ENCODE results near the gene SPRY4.
"Not testable (repeated sequence)": the region's sequence is repeated elsewhere in the genome, so short reads cannot be mapped to it uniquely, and the experiment has no call there.

The SPRY4 gene

DNA sequence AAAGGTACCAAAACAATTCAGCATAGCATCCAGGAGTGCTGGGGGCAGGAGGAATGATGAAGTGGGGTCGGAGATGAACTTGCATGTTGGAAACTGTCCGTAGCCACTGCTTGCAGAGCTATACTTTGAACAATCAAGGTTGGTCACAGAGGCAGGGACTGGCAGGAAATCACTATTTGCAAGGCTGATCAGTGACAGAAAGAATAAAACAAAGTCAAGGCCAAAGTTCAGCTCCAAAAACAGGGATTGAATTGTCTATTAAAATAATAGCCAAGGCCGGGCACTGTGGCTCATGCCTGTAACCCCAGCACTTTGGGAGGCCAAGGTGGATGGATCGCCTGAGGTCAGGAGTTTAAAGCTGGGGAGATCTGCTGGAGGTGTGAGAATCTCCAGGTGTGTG is 18.7 kb upstream of the SPRY4 start:
- Histone ChIP-seq H3K27me3 (no peaks in the 10 kb centered on the region), H3K27ac (no peak overlapping the region), H3K4me1 (no peaks in the 10 kb centered on the region), H3K36me3 (no peaks in the 10 kb centered on the region), H3K4me3 (no peak overlapping the region), H3K9me3 (peaks cover 0 to 18% (median 16%) of the 10 kb centered on the region in 3 donors)
- intact Hi-C loops (cut with DNase I; ENCODE audit: low total_unique reads) = no loop called here
- DNase-seq = no peak
- no peak for TF ChIP-seq CTCF (IDR thresholded peaks at IDR 0.05)

- Histone ChIP-seq H3K27me3 (no peaks in the 10 kb centered on the region), H3K4me3 (no peak overlapping the region), H3K36me3 (no peaks in the 10 kb centered on the region), H3K4me1 (no peaks in the 10 kb centered on the region), H3K9me3 (peaks cover 0 to 18% (median 16%) of the 10 kb centered on the region in 3 donors), H3K27ac (no peak overlapping the region)
- no peak for DNase-seq
- intact Hi-C loops (cut with DNase I; ENCODE audit: low total_unique reads) = no loop called here
- TF ChIP-seq CTCF (IDR thresholded peaks at IDR 0.05) = no peak
Observed at GRCh38 chr5:142342128-142342981, 17.5 kb upstream of the SPRY4 start.

GRCh38 chr5:142339781-142340180 is 15.0 kb upstream of the SPRY4 start:
- peaks cover 0 to 7% (median 7%) of the 10 kb centered on the region in 3 donors for H3K9me3 ChIP-seq
- no peaks in the 10 kb centered on the region for H3K27me3 ChIP-seq
- H3K27ac ChIP-seq = no peak overlapping the region
- no peaks in the 10 kb centered on the region for H3K4me1 ChIP-seq
- no peak for DNase-seq
- no peak overlapping the region for H3K4me3 ChIP-seq
- TF ChIP-seq CTCF (IDR thresholded peaks at IDR 0.05) = no peak
- intact Hi-C loops (cut with DNase I; ENCODE audit: low total_unique reads) = no loop called here
- no peaks in the 10 kb centered on the region for H3K36me3 ChIP-seq

- DNase-seq = no peak
- no peaks in the 10 kb centered on the region for H3K4me1 ChIP-seq
- intact Hi-C loops (cut with DNase I; ENCODE audit: low total_unique reads) = no loop called here
- no peak overlapping the region for H3K4me3 ChIP-seq
- no peaks in the 10 kb centered on the region for H3K36me3 ChIP-seq
- H3K27me3 ChIP-seq = no peaks in the 10 kb centered on the region
- TF ChIP-seq CTCF (IDR thresholded peaks at IDR 0.05) = no peak
- no peaks in the 10 kb centered on the region for H3K9me3 ChIP-seq
- no peak overlapping the region for H3K27ac ChIP-seq
Observed at GRCh38 chr5:142334538-142334937, 9.7 kb upstream of the SPRY4 start.

DNA sequence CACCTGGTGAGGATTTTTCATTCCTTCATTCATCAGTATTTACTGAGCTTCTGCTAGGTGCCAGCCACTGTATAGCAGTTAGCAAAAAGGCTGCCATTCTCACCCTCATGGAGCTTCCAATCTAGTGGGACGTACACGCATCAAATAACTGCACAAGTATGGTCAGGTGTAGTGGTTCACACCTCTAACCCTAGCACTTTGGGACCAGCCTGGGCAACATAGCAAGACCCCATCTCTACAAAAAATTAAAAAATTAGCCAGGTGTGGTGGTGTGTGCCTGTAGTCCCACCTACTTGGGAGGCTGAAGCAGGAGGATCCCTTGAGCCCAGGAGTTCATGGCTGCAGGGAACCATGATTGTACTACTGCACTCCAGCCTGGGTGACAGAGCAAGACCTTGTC is 8.9 kb upstream of the SPRY4 start:
- DNase-seq; H3K36me3 ChIP-seq; H3K9me3 ChIP-seq; H3K4me1 ChIP-seq; intact Hi-C loops (cut with DNase I; ENCODE audit: low total_unique reads); H3K27ac ChIP-seq; H3K27me3 ChIP-seq; H3K4me3 ChIP-seq: not testable (repeated sequence)

DNA sequence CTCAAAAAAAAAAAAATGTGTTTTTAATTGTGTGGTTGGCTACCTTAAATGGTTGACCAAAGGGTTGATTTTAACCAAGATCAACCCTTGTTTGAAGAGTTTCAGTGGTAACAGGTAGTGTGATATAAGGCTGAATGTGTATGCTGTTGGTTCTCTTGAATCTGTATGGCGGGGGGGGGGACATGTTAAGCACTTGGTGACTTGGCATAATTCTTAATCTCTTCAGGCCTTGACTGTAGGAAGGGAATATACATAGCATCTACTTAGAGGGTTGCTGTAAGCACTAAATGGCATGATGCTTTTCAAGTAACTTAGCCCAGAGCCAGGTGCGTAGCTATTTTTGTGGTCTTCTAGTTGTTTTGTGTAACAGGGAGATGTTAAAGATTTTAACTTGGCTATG is 5.6 kb upstream of the SPRY4 start:
- no peaks in the 10 kb centered on the region for H3K36me3 ChIP-seq
- H3K4me3 ChIP-seq = no peak overlapping the region
- no peak overlapping the region for H3K27ac ChIP-seq
- no peak for DNase-seq
- no peak for TF ChIP-seq CTCF (IDR thresholded peaks at IDR 0.05)
- H3K4me1 ChIP-seq = peaks cover 0 to 23% (median 10%) of the 10 kb centered on the region in 4 donors
- H3K27me3 ChIP-seq = no peaks in the 10 kb centered on the region
- intact Hi-C loops (cut with DNase I; ENCODE audit: low total_unique reads) = no loop called here
- H3K9me3 ChIP-seq = no peaks in the 10 kb centered on the region
